SW480 (cell line): Measurements from ENCODE around the gene SPACA9.

Experiments
- DNase-seq: peaks from one replicate; pipeline ENCODE4 v3.0.0-alpha.2; 2016; ENCODE audit warnings: low spot score

SPACA9 gene

GRCh38 chr9:132878695-132879456 lies at the start of gene SPACA9:
Gene SPACA9, plus strand, starts transcription at chr9:132878898. Its CDS starts 5,050 bp downstream, at chr9:132883948.
- DNase-seq, result peak; percentile 29

DNA sequence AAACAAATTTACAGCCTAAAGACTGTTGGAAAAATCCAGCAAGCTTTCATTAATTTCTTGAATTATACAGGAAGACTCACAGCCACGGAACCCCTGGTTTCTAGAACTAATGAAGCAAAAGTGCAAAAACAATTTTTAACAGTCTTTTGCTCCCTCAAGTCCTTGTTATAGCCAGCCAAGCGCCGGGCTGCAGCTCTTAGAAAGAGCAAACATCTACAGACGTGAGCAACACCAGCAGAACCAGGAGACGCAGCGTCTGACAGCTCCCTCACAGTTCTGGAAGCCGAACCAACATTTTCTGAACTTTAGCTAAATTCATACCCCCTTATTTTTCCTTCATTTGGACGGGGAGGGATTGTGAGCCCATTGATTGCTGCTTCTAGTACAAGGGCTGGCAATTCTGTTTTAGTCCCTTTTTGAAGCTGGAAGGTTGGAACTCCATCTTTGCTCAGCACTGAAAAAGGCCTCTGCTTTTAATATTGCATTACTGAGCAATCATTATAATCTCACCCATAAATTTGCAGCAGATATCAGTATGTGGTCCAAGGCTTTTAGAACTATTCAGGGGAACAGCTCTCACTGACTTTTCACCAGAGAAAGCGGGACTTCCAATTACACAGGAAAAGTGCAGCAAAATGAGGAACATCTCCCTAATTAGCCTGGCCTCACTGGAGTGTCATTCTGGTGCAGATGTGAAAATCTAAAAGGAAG lies 46.4 kb upstream of the SPACA9 start:
- DNase-seq, result no peak

DNA sequence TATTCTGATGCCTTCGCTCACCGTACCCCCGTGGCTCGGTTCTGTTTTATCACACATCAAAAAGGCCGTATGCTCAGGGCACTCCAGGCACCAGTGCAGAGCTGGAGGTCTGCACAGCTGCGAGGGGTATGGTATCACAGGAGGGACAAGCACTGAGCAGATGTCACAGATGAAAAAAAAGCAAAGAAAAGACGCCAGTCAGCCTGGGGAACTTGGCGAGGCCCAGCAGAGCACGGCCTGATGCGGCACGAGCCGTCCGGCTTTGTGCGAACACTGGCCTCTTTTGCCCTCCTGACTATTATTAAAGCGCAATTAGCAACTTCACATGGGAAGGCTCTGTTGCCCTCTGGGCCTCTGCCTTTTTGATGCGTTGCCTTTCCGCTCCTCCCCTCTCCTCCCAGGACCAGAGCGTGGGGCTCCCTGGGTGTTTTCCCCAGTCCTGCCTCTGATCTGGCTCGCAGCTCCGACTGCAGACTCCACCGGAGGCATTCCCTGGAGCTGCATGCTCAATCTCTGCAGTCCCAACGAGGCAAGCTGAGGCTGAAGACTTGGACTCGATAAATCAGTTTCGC lies 45.1 kb upstream of the SPACA9 start:
- DNase-seq, result no peak

GRCh38 chr9:132834343-132834742 lies 44.4 kb upstream of the SPACA9 start:
- DNase-seq, result no peak

DNA sequence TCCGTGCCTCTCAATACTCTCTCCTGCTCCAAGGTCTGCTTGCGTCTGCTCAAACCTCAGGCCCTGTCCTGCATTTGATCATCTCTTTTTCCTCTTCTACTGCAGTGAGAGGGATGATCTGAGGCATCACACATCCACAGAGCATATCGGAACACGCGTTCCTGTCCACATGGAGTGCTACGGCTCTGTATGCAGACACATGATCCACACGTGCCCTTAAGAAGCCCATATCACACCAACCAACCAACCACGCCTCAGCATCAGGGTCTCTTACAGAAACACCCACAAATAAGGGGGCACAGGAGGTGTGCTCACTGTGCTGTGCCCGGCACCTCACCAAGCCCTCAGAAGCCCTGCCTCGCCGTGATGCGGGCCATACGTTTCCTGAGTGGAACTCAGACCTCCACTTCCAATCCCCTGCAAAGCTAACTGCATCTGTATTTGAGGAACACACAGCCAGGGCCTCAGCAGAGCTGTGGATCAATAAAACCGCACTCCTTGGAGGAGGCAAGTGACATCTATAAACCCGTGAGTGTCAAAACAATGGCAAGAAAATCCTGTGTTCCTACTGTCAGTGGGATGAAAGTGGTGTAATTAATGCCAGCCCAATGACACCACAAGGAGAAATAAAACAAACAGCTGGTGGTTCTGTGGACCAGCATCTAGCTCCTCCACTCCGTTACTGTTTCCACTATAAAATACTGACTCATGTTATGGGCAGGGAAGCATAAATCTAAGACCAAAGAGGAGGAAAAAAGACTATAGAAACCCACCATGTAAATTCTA lies 41.0 kb upstream of the SPACA9 start:
- DNase-seq, result no peak

GRCh38 chr9:132838291-132838690 lies 40.4 kb upstream of the SPACA9 start:
- no peak for DNase-seq

- no peak for DNase-seq
Measured at GRCh38 chr9:132840980-132841379, 37.7 kb upstream of the SPACA9 start.

GRCh38 chr9:132842124-132843044 lies 36.3 kb upstream of the SPACA9 start:
- no peak for DNase-seq

GRCh38 chr9:132846109-132846917 lies 32.4 kb upstream of the SPACA9 start:
- no peak for DNase-seq

DNA sequence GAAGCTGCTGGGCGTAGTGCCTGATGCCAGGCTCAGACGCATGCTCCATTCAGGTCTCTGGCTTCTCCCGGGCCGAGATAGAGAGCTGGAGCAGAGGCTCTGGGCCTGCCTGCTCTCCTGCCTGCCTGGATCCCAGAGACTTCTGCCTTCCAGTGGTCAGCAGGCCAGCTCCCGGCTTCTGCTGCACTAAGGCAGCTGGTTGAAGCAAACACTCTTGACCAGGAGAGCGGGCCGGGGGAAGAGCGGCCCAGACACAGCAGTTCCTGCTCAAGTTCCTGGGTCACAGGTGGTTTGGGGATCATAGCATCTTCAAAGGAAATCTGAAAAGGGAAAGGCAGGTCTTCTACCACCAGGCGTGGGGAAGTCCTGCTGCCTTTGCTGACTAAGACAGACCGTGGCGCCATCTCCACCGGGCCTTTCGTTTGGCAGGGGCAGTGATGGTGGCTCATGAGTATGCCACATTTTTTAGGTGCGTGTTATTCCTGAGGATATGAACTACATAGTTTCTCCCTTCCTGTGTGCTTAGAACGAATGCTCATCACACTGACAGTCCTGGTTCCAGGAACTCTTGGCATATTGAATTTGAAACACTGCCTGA lies 31.7 kb upstream of the SPACA9 start:
- no peak for DNase-seq

GRCh38 chr9:132849185-132849706 lies 29.5 kb upstream of the SPACA9 start:
- no peak for DNase-seq

GRCh38 chr9:132853482-132853881 lies 25.2 kb upstream of the SPACA9 start:
- DNase-seq, result no peak

DNA sequence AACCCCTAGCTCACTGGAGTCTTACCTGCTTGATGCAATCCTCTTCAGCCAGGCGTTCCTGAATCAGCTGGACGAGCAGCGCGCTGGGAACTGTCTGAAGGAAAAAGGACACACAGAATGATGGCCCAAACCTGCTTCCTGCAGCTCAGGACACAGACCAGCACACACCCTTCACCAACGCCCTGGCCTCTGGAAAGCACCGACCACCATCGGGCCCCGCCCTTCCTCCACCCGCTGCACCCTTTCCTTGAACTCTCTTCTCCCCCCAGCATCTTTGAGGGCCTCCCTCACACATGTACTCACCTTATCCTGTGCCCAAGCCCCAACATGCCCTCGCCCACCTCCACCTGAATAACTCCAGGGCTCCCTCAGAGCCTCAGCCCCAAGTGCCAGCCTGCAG lies 23.9 kb upstream of the SPACA9 start:
- no peak for DNase-seq

- DNase-seq, result no peak
Measured at GRCh38 chr9:132855904-132856303, 22.8 kb upstream of the SPACA9 start.

- no peak for DNase-seq
Measured at GRCh38 chr9:132857031-132857430, 21.7 kb upstream of the SPACA9 start.

GRCh38 chr9:132857616-132858342 lies 20.9 kb upstream of the SPACA9 start:
- no peak for DNase-seq

GRCh38 chr9:132858751-132859150 lies 19.9 kb upstream of the SPACA9 start:
- no peak for DNase-seq

DNA sequence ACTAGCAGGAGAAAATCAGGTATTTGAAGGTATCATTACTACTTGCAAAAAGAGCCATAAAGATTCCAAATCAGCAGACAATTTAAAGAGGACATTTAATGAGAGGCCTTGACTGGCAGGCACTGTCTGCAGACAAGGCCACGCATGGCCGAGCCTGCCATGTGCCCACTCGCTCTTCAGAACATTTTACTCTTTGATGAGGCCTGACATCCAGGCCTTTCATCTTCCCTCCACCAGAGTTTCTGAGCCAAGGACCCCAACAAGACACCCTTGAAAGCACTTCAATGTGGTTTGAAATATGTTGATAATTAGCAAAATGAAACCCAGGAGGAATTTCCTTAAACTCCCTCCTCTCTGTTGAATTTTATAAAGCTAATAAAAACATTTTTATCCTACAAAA lies 17.0 kb upstream of the SPACA9 start:
- DNase-seq, result no peak

GRCh38 chr9:132862533-132862932 lies 16.2 kb upstream of the SPACA9 start:
- DNase-seq, result peak; percentile 18
